Neuronal stem cell (in vitro differentiated cells): ENCODE results near the gene PRRT1B.

Source experiments
- DNase-seq: peaks from one replicate; pipeline ENCODE4 v3.0.0-alpha.2; 2013; ENCODE audit warnings: low spot score
- H2AFZ ChIP-seq: one replicate; pipeline ENCODE4 v1.6.1; 2013; ENCODE audit warnings: mild to moderate bottlenecking, low read length, inconsistent platforms
- H2AK5ac ChIP-seq: 2 replicates; pipeline ENCODE4 v1.6.1; 2013; ENCODE audit warnings: low read depth, mild to moderate bottlenecking, inconsistent platforms, low read length, moderate library complexity, mixed read lengths
- H2BK120ac ChIP-seq: 2 replicates; pipeline ENCODE4 v1.6.1; 2013; ENCODE audit warnings: low read depth, mild to moderate bottlenecking, inconsistent platforms, low read length, moderate library complexity, mixed read lengths
- H2BK12ac ChIP-seq: one replicate; pipeline ENCODE4 v1.6.1; 2013; ENCODE audit warnings: low read length, inconsistent platforms
- H2BK15ac ChIP-seq: 2 replicates; pipeline ENCODE4 v1.6.1; 2013; ENCODE audit warnings: mild to moderate bottlenecking, low read length, inconsistent platforms, mixed read lengths
- H2BK5ac ChIP-seq: one replicate; pipeline ENCODE4 v1.6.1; 2013; ENCODE audit warnings: inconsistent platforms, mild to moderate bottlenecking, low read length, moderate library complexity
- H3K14ac ChIP-seq: one replicate; pipeline ENCODE4 v1.6.1; 2013; ENCODE audit warnings: low read length, inconsistent platforms
- H3K18ac ChIP-seq: 2 replicates; pipeline ENCODE4 v1.6.1; 2013; ENCODE audit warnings: low read length, inconsistent platforms
- H3K23ac ChIP-seq: 2 replicates; pipeline ENCODE4 v1.6.1; 2013; ENCODE audit warnings: low read depth, mild to moderate bottlenecking, mixed read lengths, low read length, inconsistent platforms; ENCODE audit not compliant: poor library complexity
- H3K27ac ChIP-seq: replicated peaks from 3 replicates; pipeline ENCODE4 v1.5.1; 2013; ENCODE audit warnings: low read length, inconsistent platforms
- H3K27me3 ChIP-seq, 3 experiments: 2 replicates each; pipeline ENCODE4 v1.6.1; 2013; ENCODE audit warnings: low read length in 3 of 3, mild to moderate bottlenecking in 2 of 3, inconsistent platforms in 1 of 3, low read depth in 1 of 3, mixed read lengths in 1 of 3, moderate library complexity in 1 of 3; ENCODE audit not compliant: control insufficient read depth in 3 of 3, insufficient read depth in 3 of 3
- H3K36me3 ChIP-seq, 2 donors: replicated peaks in 1 of 2; 2 replicates each; pipeline ENCODE4 v1.6.1; 2013; ENCODE audit warnings: low read length in 2 of 2; ENCODE audit not compliant: control insufficient read depth in 2 of 2, insufficient read depth in 2 of 2
- H3K4ac ChIP-seq: 2 replicates; pipeline ENCODE4 v1.6.1; 2013; ENCODE audit warnings: inconsistent platforms, mild to moderate bottlenecking, low read length, moderate library complexity
- H3K4me1 ChIP-seq, 2 donors: 1 replicate in 1 of 2; 2 replicates in 1 of 2; pipeline ENCODE4 v1.6.1; 2013; ENCODE audit warnings: low read length in 2 of 2, low read depth in 1 of 2; ENCODE audit not compliant: control insufficient read depth in 2 of 2, insufficient read depth in 1 of 2
- H3K4me2 ChIP-seq: one replicate; pipeline ENCODE4 v1.6.1; 2013; ENCODE audit warnings: mild to moderate bottlenecking, low read length, inconsistent platforms; ENCODE audit not compliant: insufficient read depth, poor library complexity, severe bottlenecking
- H3K4me3 ChIP-seq, 2 donors: 2 replicates each; pipeline ENCODE4 v1.5.1; 2013; ENCODE audit warnings: low read length in 2 of 2, mild to moderate bottlenecking in 2 of 2, inconsistent platforms in 1 of 2, moderate library complexity in 1 of 2
- H3K79me1 ChIP-seq: one replicate; pipeline ENCODE4 v1.6.1; 2013; ENCODE audit warnings: low read depth, mild to moderate bottlenecking, inconsistent platforms, low read length, moderate library complexity
- H3K9ac ChIP-seq: one replicate; pipeline ENCODE4 v1.6.1; 2013; ENCODE audit warnings: mild to moderate bottlenecking, low read depth, low read length, inconsistent platforms; ENCODE audit not compliant: poor library complexity
- H3K9me3 ChIP-seq, 2 donors: replicated peaks in 1 of 2; 2 replicates each; pipeline versions ENCODE3 to v1.6.1; 2013; ENCODE audit warnings: low read length in 2 of 2, mild to moderate bottlenecking in 2 of 2, inconsistent platforms in 1 of 2, low read depth in 1 of 2, mixed read lengths in 1 of 2, moderate library complexity in 1 of 2; ENCODE audit not compliant: control insufficient read depth in 2 of 2, insufficient read depth in 1 of 2
- H4K8ac ChIP-seq: one replicate; pipeline ENCODE4 v1.6.1; 2013; ENCODE audit warnings: low read depth, mild to moderate bottlenecking, inconsistent platforms, low read length, moderate library complexity
- H4K91ac ChIP-seq: one replicate; pipeline ENCODE4 v1.6.1; 2013; ENCODE audit warnings: low read length, low read depth, mild to moderate bottlenecking, inconsistent platforms; ENCODE audit not compliant: poor library complexity
- WGBS, 2 donors: extraction: QIAGEN DNeasy Blood & Tissue Kit; methylation state at CpG; one replicate each; pipeline ENCODE4 v1.1.7; 2013; ENCODE audit warnings: missing lambda C conversion rate in 2 of 2, mixed read lengths in 1 of 2; ENCODE audit not compliant: insufficient read length in 2 of 2, insufficient replicate concordance in 1 of 2; ENCODE audit errors: extremely low coverage in 2 of 2; 5-methylcytosine and 5-hydroxymethylcytosine counted together

Gene PRRT1B

GRCh38 chr9:131582056-131582455, 36.7 kb downstream of the PRRT1B start:
- H2BK120ac ChIP-seq, result no peak overlapping the region
- H3K23ac ChIP-seq, result no peak overlapping the region
- peaks cover 25 to 75% of the 10 kb centered on the region in 2 donors for H3K36me3 ChIP-seq
- H3K4me1 ChIP-seq, result no peaks in the 10 kb centered on the region
- H3K14ac ChIP-seq, result no peak overlapping the region
- no peak overlapping the region for H4K8ac ChIP-seq
- no peaks in the 10 kb centered on the region for H3K27me3 ChIP-seq
- no peak overlapping the region for H2AK5ac ChIP-seq
- no peak overlapping the region for H2BK15ac ChIP-seq
- H2BK5ac ChIP-seq, result no peak overlapping the region
- no CpG with 5 or more reads among the region's 10 CpGs for WGBS, 2 donors
- H3K4me3 ChIP-seq, result no peak overlapping the region
- no peaks in the 10 kb centered on the region for H3K9me3 ChIP-seq
- DNase-seq, result no peak
- H2BK12ac ChIP-seq, result no peak overlapping the region
- no peak overlapping the region for H4K91ac ChIP-seq
- no peak overlapping the region for H2AFZ ChIP-seq
- H3K4me2 ChIP-seq, result no peak overlapping the region
- no peak overlapping the region for H3K9ac ChIP-seq
- H3K4ac ChIP-seq, result no peak overlapping the region
- H3K79me1 ChIP-seq, result no peaks in the 10 kb centered on the region
- no peak overlapping the region for H3K27ac ChIP-seq
- H3K18ac ChIP-seq, result no peak overlapping the region

- no peak overlapping the region for H4K8ac ChIP-seq
- H2AFZ ChIP-seq, result no peak overlapping the region
- H2BK15ac ChIP-seq, result no peak overlapping the region
- no peak overlapping the region for H3K4ac ChIP-seq
- H2BK12ac ChIP-seq, result no peak overlapping the region
- peak overlapping the region; percentile 93 for H3K23ac ChIP-seq
- no peak overlapping the region for H2BK5ac ChIP-seq
- H3K18ac ChIP-seq, result no peak overlapping the region
- no peaks in the 10 kb centered on the region for H3K9me3 ChIP-seq
- no peak overlapping the region for H3K14ac ChIP-seq
- H3K4me3 ChIP-seq, result peak overlapping the region in 1 of 2 donors; percentile 54
- H4K91ac ChIP-seq, result no peak overlapping the region
- no peak overlapping the region for H2BK120ac ChIP-seq
- no peak overlapping the region for H3K27ac ChIP-seq
- no peak overlapping the region for H2AK5ac ChIP-seq
- no peak overlapping the region for H3K4me2 ChIP-seq
- H3K9ac ChIP-seq, result peak overlapping the region; percentile 34
- WGBS, 2 donors, result no CpG with 5 or more reads among the region's 27 CpGs
- H3K79me1 ChIP-seq, result no peaks in the 10 kb centered on the region
- H3K36me3 ChIP-seq, result peaks cover 23 to 75% of the 10 kb centered on the region in 2 donors
- no peaks in the 10 kb centered on the region for H3K4me1 ChIP-seq
- no peak for DNase-seq
- H3K27me3 ChIP-seq, result no peaks in the 10 kb centered on the region
These were observed 37.4 kb downstream of the PRRT1B start for GRCh38 chr9:131582466-131583336.

- DNase-seq, result no peak
- Histone ChIP-seq H3K4me1 (no peaks in the 10 kb centered on the region), H2AK5ac (no peak overlapping the region), H4K8ac (no peak overlapping the region), H4K91ac (no peak overlapping the region), H2AFZ (no peak overlapping the region), H3K27ac (no peak overlapping the region), H2BK120ac (no peak overlapping the region), H2BK5ac (no peak overlapping the region), H3K9me3 (no peaks in the 10 kb centered on the region), H3K4ac (no peak overlapping the region), H3K14ac (no peak overlapping the region), H2BK15ac (no peak overlapping the region), H3K4me2 (no peak overlapping the region), H3K18ac (no peak overlapping the region), H3K23ac (no peak overlapping the region), H3K79me1 (no peaks in the 10 kb centered on the region), H3K36me3 (peaks cover 22 to 73% of the 10 kb centered on the region in 2 donors), H3K9ac (no peak overlapping the region), H3K27me3 (no peaks in the 10 kb centered on the region), H2BK12ac (no peak overlapping the region), H3K4me3 (no peak overlapping the region)
- no CpG with 5 or more reads among the region's 5 CpGs for WGBS, 2 donors
These were observed 38.0 kb downstream of the PRRT1B start for GRCh38 chr9:131583337-131583645.

GRCh38 chr9:131583836-131584555, 38.7 kb downstream of the PRRT1B start:
- H4K8ac ChIP-seq, result no peak overlapping the region
- H2BK5ac ChIP-seq, result peak overlapping the region; percentile 53
- H2BK12ac ChIP-seq, result no peak overlapping the region
- H3K23ac ChIP-seq, result peak overlapping the region; percentile 17
- DNase-seq, result no peak
- H3K9me3 ChIP-seq, result no peaks in the 10 kb centered on the region
- no peak overlapping the region for H3K9ac ChIP-seq
- WGBS, 2 donors, result no CpG with 5 or more reads among the region's 27 CpGs
- no peak overlapping the region for H2BK120ac ChIP-seq
- no peak overlapping the region for H2BK15ac ChIP-seq
- no peak overlapping the region for H3K4me3 ChIP-seq
- no peaks in the 10 kb centered on the region for H3K79me1 ChIP-seq
- no peak overlapping the region for H2AK5ac ChIP-seq
- H3K36me3 ChIP-seq, result peaks cover 22 to 73% of the 10 kb centered on the region in 2 donors
- H2AFZ ChIP-seq, result no peak overlapping the region
- H3K14ac ChIP-seq, result no peak overlapping the region
- H3K18ac ChIP-seq, result no peak overlapping the region
- H3K4me1 ChIP-seq, result no peaks in the 10 kb centered on the region
- no peak overlapping the region for H4K91ac ChIP-seq
- H3K27me3 ChIP-seq, result no peaks in the 10 kb centered on the region
- no peak overlapping the region for H3K4ac ChIP-seq
- H3K27ac ChIP-seq, result no peak overlapping the region
- no peak overlapping the region for H3K4me2 ChIP-seq
